Amniotic stem cell (primary cell): ENCODE results near the gene PRPS1.
"Not testable (repeated sequence)": the region's sequence is repeated elsewhere in the genome, so short reads cannot be mapped to it uniquely, and the experiment has no call there.

Source experiments
- DNase-seq: peaks from one replicate; lab custom pipeline; 2025; lab: John Stamatoyannopoulos, UW

The PRPS1 gene

DNA sequence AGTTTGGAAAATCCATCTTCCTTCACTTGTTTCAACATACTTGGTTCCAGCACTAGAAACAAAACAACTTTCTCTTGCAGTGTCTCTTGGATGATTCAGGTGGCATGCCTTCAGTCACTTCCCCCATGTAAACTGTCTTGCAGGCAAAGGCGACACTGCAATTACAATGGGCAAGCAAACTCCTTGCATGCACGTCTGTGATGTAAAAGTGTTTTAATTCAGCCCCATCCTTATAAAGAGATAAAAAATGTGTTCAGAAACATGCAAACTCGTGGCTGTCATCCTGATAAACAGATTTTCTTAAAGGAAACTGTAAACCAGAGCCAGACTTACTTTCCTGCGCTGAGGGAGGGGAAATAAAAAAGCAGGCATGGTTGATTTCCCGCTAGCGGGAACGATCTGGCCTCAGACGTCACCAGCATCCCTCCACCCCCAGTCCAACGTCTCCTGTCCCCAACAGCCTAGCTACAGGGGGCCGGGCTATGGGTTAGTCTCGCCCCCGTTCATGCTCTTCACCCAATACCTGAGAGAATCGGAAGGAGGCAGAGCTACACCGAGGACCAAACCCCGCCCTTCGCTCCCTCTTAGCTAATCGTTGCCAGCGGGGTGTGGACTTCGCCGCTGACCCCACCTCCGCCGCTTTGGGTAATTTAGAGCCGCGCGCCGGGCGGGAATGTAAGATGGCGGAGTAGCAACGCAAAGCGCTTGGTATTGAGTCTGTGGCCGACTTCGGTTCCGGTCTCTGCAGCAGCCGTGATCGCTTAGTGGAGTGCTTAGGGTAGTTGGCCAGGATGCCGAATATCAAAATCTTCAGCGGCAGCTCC is at the start of gene PRPS1:
Gene PRPS1, plus strand, starts transcription at position 673 of the 824 bp plus-strand sequence. Its CDS starts 119 bp downstream, at position 792.
- DNase-seq: peak; percentile 80

DNA sequence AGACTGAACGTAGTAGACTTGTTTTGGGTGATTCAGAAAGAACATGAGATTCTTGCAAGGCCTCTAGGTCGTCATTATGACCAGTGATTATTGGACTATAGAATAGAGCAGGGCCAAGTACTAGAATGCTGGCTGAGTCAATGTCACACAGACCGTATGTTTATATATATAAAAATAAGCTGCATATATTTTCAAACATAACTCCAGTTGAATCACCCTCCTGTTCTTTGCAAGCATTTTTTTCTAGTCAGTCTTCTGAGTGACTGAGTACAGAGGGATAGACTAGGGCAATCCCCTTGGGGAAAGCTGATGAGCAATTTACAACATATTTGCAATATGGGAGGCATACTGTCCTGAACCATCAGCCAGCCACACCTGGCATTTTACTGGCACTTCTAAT is 48.4 kb upstream of the PRPS1 start:
- DNase-seq: no peak

- DNase-seq: no peak
Measured at GRCh38 chrX:107581923-107582322, 46.4 kb upstream of the PRPS1 start.

- no peak for DNase-seq
Measured at GRCh38 chrX:107589243-107589642, 39.1 kb upstream of the PRPS1 start.

DNA sequence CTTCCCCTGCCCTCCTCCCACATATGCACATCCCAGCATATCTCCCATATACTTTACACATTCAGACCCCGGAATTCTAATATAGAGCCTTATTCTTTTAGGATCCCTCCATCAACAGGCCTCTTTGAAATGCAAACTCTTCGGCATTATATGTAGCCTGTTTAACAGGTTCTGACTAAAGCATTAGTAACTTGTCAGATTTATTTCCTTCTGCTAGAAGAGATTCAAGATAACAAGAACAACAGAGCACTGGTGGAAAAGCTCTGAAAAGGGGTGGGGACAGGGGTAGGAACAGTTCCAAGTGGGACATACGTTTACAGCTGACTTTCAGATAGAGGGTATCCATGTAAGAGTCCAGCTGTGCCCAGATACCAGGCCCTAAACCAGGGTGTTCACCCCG is 31.7 kb upstream of the PRPS1 start:
- no peak for DNase-seq

DNA sequence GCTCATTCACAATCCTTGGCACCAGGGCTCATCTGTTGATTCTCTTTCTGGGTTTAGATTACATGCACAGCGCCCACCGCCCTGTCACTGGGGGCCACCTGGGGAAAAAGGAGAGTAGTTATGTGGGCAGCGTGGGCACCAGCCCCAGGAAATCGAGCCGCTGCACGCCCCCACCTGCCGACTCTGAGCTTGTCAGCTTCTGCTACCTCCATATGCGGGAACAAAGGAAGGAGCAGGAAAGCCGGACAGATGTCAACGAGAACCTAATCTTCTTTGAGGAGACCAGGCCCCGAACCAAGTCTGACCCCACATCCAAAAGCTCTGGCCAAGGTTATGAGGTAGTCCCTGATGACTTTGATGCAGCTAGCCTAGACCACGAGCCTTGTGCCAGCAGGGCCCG is 31.0 kb upstream of the PRPS1 start:
- no peak for DNase-seq

- DNase-seq: no peak
Measured at GRCh38 chrX:107597791-107598190, 30.5 kb upstream of the PRPS1 start.

GRCh38 chrX:107599450-107599861 is 28.9 kb upstream of the PRPS1 start:
- DNase-seq: no peak

- no peak for DNase-seq
Measured at GRCh38 chrX:107600366-107600765, 27.9 kb upstream of the PRPS1 start.

- no peak for DNase-seq
Measured at GRCh38 chrX:107601326-107601725, 27.0 kb upstream of the PRPS1 start.

- no peak for DNase-seq
Measured at GRCh38 chrX:107601759-107602158, 26.6 kb upstream of the PRPS1 start.

GRCh38 chrX:107602694-107603239 is 25.5 kb upstream of the PRPS1 start:
- no peak for DNase-seq

DNA sequence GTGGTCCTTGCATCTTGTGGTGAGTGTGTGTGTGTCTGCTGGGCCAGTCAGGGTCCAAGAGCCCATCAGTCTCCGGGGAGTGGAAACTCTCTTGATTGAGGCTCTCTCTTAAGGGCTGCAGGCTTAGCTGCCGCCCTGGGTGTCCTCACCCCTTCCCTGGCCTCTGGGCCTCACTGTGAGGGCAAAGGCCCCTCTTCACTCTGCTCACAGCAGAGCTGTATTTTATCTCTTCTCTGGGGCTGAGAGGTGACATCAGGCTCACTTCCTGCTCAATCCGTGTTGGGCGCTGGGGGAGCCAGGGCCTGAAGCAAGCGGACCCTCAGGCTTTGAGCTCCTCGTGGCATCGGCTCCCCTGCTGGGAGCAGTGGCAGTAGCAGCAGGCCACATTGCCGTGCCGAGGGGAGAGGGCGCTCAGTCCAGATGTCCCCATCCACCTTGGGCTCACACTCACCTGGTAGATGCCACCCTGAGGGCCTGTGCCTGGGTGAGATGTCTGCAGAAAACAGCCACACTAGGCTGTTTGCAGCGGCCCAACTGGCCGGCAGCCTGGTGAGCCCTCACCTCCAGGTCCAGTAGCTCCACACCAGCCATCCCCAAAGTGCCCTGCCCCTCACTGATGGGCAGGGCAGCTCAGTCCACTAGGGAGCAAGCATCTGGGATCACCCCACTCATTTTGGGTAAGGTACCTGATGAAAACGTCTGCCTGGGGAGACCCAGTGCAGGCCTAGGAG is 24.7 kb upstream of the PRPS1 start:
- no peak for DNase-seq

GRCh38 chrX:107609061-107609460 is 19.2 kb upstream of the PRPS1 start:
- DNase-seq: not testable (repeated sequence)

- DNase-seq: no peak
Measured at GRCh38 chrX:107610667-107611066, 17.6 kb upstream of the PRPS1 start.

DNA sequence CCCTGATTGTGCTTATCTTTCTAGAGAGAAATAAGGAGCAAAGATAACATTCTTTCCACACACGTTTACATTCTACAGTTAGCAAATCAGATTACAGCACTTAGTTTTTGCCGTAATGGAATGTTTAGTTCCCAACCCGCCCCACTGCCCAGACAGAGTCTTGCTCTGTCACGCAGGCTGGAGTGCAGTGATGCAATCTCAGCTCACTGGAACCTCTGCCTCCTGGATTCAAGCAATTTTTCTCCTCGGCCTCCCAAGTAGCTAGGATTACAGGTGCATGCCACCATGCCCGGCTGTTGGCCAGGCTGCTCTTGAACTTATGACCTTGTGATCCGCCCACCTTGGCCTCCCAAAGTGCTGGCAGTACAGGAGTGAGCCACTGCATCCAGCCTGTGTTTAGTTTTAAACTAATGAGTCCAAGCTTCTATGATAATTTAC is 8.4 kb upstream of the PRPS1 start:
- no peak for DNase-seq

- DNase-seq: no peak
Measured at GRCh38 chrX:107624893-107625292, 3.4 kb upstream of the PRPS1 start.

GRCh38 chrX:107625739-107626138 is 2.6 kb upstream of the PRPS1 start:
- no peak for DNase-seq

GRCh38 chrX:107626481-107626880 is 1.8 kb upstream of the PRPS1 start:
- DNase-seq: no peak

DNA sequence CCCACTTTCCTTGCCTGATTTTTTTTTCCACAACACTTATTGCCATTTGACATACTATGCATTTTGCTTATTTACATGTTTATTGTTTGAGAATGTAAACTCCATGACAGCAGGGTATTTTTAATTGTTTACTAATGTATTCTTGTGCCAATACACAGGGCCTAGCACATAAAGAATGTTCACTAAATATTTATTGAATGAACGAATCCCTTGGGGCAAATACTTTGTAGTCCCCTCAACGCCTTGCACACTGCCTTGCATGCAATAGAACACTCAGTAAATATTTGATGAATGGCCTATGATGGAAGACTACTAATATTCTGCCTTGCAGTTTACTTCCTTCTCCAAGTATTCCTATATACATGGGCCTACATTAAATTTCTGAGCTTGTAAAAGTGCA is 1.4 kb upstream of the PRPS1 start:
- DNase-seq: no peak

DNA sequence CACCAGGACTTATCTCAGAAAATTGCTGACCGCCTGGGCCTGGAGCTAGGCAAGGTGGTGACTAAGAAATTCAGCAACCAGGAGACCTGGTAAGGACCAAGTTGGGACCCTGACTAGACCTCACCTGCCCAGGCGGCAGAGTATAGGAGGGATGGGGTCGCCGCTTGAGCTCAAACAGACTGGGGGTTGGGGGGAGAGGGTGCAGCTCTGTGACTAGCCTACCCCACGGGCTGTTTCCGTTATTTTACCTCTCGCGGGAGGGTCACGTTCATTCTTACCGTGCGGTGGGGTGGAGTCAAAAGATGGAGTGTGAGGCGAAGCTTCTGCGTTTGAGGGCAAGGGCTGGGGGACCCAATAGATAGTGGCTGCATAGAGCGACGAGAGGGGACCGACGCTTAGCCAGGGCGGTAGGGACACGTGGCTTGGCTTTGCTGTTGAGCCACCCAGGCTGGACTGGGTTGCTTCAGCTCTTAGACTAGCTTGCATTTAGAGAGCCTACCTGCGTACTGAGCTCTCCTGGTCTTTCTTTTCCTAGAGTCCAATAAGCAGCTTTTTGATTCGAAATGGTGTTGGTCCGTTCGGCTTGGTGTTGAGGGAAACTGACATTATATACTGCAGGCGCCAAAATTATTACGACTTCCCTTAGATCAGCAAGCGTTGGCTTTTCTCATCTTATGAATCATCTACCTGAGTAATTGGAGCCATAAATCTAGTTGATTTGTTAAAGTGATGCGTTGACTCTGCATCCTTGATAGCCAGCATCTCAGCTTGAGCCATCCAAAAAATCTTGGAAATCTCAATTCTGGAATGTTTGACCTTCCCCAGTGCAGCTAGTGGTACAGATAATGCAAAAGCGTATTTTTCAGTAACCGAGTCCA is 591 bp downstream of the PRPS1 start:
- peak; percentile 5 for DNase-seq

- no peak for DNase-seq
Measured at GRCh38 chrX:107629540-107629909, 1.2 kb downstream of the PRPS1 start.
